Neural progenitor cell (in vitro differentiated cells): ENCODE results near the gene XPNPEP2.

Source experiments
- EZH2 ChIP-seq: fragments of 200-600 bp; sonication (generic); IDR thresholded peaks from 2 replicates; pipeline ENCODE4 v1.6.1; 2017; ENCODE audit warnings: antibody characterized with exemption, mild to moderate bottlenecking, moderate library complexity
- EZH2phosphoT487 ChIP-seq: fragments of 200-600 bp; sonication (generic); IDR thresholded peaks from 2 replicates; pipeline ENCODE4 v1.6.1; 2017; ENCODE audit warnings: antibody characterized with exemption
- TF ChIP-seq, protein P1 (sequence below): fragments of 200-600 bp; sonication (generic); IDR thresholded peaks from 2 replicates; pipeline ENCODE4 v1.5.1; 2017; ENCODE audit warnings: antibody characterized with exemption, mild to moderate bottlenecking

DNA sequence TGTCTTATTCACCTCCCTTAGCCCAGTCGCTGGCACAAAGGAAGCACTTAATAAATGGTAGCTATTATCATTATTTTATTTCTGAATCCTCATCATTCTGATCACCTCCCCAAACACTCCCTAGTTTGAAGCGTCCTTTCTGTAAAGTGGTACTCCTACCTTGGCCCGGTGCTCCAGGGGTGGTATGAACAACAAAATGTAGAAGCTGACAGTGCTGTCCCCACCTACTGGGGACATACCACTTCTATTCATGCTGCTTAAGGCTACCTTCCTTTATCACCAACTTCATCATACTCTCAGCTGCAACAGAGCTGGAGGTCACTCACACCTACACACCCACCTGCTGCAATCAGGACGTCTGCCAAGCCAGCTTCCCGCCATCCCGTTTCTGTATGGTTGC, 43.2 kb upstream of the XPNPEP2 start:
- TF ChIP-seq, protein P1, sequence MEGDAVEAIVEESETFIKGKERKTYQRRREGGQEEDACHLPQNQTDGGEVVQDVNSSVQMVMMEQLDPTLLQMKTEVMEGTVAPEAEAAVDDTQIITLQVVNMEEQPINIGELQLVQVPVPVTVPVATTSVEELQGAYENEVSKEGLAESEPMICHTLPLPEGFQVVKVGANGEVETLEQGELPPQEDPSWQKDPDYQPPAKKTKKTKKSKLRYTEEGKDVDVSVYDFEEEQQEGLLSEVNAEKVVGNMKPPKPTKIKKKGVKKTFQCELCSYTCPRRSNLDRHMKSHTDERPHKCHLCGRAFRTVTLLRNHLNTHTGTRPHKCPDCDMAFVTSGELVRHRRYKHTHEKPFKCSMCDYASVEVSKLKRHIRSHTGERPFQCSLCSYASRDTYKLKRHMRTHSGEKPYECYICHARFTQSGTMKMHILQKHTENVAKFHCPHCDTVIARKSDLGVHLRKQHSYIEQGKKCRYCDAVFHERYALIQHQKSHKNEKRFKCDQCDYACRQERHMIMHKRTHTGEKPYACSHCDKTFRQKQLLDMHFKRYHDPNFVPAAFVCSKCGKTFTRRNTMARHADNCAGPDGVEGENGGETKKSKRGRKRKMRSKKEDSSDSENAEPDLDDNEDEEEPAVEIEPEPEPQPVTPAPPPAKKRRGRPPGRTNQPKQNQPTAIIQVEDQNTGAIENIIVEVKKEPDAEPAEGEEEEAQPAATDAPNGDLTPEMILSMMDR, result no peak
- TF ChIP-seq EZH2, result no peak
- no peak for TF ChIP-seq EZH2phosphoT487
